ENCODE data around the gene ZNF217.
A peak's percentile ranks its signal among the peaks of the same experiment; 100 is the strongest.

ZNF217 gene

GRCh38 chr20:53611449-53611894 is 17.8 kb upstream of the ZNF217 start:
- Histone ChIP-seq H3K36me3 (ENCODE audit: control insufficient read depth, low read length) (no peaks in the 10 kb centered on the region), H3K4me2 (ENCODE audit: low read length) (peak overlapping the region; percentile 76), H3K4me3 (ENCODE audit: low read length) (peak overlapping the region; percentile 42), H3K4me1 (ENCODE audit: control insufficient read depth, low read length) (peaks cover 36% of the 10 kb centered on the region), H3K27ac (ENCODE audit: low read depth, low read length) (no peak overlapping the region), H3K27me3 (ENCODE audit: control insufficient read depth, low read length) (no peaks in the 10 kb centered on the region), H3K9me2 (replicated peaks; ENCODE audit: control insufficient read depth, low read length) (no peaks in the 10 kb centered on the region), H3K79me2 (ENCODE audit: control insufficient read depth, low read length) (no peaks in the 10 kb centered on the region), H3K9me3 (ENCODE audit: control insufficient read depth, insufficient read depth, low read length) (no peaks in the 10 kb centered on the region), H3F3A (ENCODE audit: control insufficient read depth, insufficient read depth) (peaks cover 23% of the 10 kb centered on the region), H4K20me1 (ENCODE audit: control insufficient read depth, insufficient read depth, low read depth, low read length) (no peaks in the 10 kb centered on the region)
- TF ChIP-seq CTCF (IDR thresholded peaks at IDR 0.05; ENCODE audit: low read depth, low read length, poor library complexity, severe bottlenecking) (no peak), EZH2phosphoT487 (IDR thresholded peaks at IDR 0.05; ENCODE audit: borderline replicate concordance, low read length) (no peak)

GRCh38 chr20:53609491-53610445 is 16.1 kb upstream of the ZNF217 start:
- Histone ChIP-seq H3K4me1 (ENCODE audit: control insufficient read depth, low read length) (peaks cover 36% of the 10 kb centered on the region), H3K4me2 (ENCODE audit: low read length) (peak overlapping the region; percentile 76)

GRCh38 chr20:53608456-53609452 is 15.1 kb upstream of the ZNF217 start:
- H3K27ac ChIP-seq (ENCODE audit: low read depth, low read length), result peak overlapping the region; percentile 72
- peaks cover 36% of the 10 kb centered on the region for H3K4me1 ChIP-seq (ENCODE audit: control insufficient read depth, low read length)
- H3K27me3 ChIP-seq (ENCODE audit: control insufficient read depth, low read length), result no peaks in the 10 kb centered on the region
- no peaks in the 10 kb centered on the region for H3K9me3 ChIP-seq (ENCODE audit: control insufficient read depth, insufficient read depth, low read length)
- peaks cover 18% of the 10 kb centered on the region for H3F3A ChIP-seq (ENCODE audit: control insufficient read depth, insufficient read depth)
- no peaks in the 10 kb centered on the region for H3K36me3 ChIP-seq (ENCODE audit: control insufficient read depth, low read length)
- no peaks in the 10 kb centered on the region for H4K20me1 ChIP-seq (ENCODE audit: control insufficient read depth, insufficient read depth, low read depth, low read length)
- H3K9me2 ChIP-seq (replicated peaks; ENCODE audit: control insufficient read depth, low read length), result no peaks in the 10 kb centered on the region
- TF ChIP-seq CTCF (IDR thresholded peaks at IDR 0.05; ENCODE audit: low read depth, low read length, poor library complexity, severe bottlenecking) (no peak), EZH2phosphoT487 (IDR thresholded peaks at IDR 0.05; ENCODE audit: borderline replicate concordance, low read length) (no peak)
- peak overlapping the region; percentile 76 for H3K4me2 ChIP-seq (ENCODE audit: low read length)
- peak overlapping the region; percentile 66 for H3K4me3 ChIP-seq (ENCODE audit: low read length)
- H3K79me2 ChIP-seq (ENCODE audit: control insufficient read depth, low read length), result no peaks in the 10 kb centered on the region

More at GRCh38 chr20:53609491-53610445, 16.1 kb upstream of the ZNF217 start:
- Histone ChIP-seq H3F3A (ENCODE audit: control insufficient read depth, insufficient read depth) (peaks cover 23% of the 10 kb centered on the region), H3K27me3 (ENCODE audit: control insufficient read depth, low read length) (no peaks in the 10 kb centered on the region), H3K9me3 (ENCODE audit: control insufficient read depth, insufficient read depth, low read length) (no peaks in the 10 kb centered on the region), H4K20me1 (ENCODE audit: control insufficient read depth, insufficient read depth, low read depth, low read length) (no peaks in the 10 kb centered on the region), H3K9me2 (replicated peaks; ENCODE audit: control insufficient read depth, low read length) (no peaks in the 10 kb centered on the region), H3K36me3 (ENCODE audit: control insufficient read depth, low read length) (no peaks in the 10 kb centered on the region), H3K4me3 (ENCODE audit: low read length) (peak overlapping the region; percentile 66), H3K27ac (ENCODE audit: low read depth, low read length) (peak overlapping the region; percentile 72), H3K79me2 (ENCODE audit: control insufficient read depth, low read length) (no peaks in the 10 kb centered on the region)
- TF ChIP-seq EZH2phosphoT487 (IDR thresholded peaks at IDR 0.05; ENCODE audit: borderline replicate concordance, low read length), result no peak
- TF ChIP-seq CTCF (IDR thresholded peaks at IDR 0.05; ENCODE audit: low read depth, low read length, poor library complexity, severe bottlenecking), result no peak
